ENCODE data around the gene BANK1. TPM values are rescaled to one million over a fixed set of nuclear protein-coding genes. Genes with fewer than 3 reads are reported as not detected.

The BANK1 gene
- total RNA-seq, 1 donor from 2014 or later = 0.12 TPM

GRCh38 chr4:102064747-102065442, 274.4 kb downstream of the BANK1 start:
- DNase-seq = no peak
- ATAC-seq = no peak
- intact Hi-C loops (cut with micrococcal nuclease) = no loop called here

GRCh38 chr4:102076622-102077021, 286.1 kb downstream of the BANK1 start:
- DNase-seq (no peak), ATAC-seq (no peak)
- intact Hi-C loops (cut with micrococcal nuclease) = no loop called here

- no peak for DNase-seq
- no peak for ATAC-seq
- intact Hi-C loops (cut with micrococcal nuclease) = no loop called here
Observed at GRCh38 chr4:102080184-102080583, 289.7 kb downstream of the BANK1 start.

GRCh38 chr4:102089850-102090621, 299.5 kb downstream of the BANK1 start:
- intact Hi-C loops (cut with micrococcal nuclease) = no loop called here
- DNase-seq (no peak), ATAC-seq (no peak)

GRCh38 chr4:102091656-102092055, 301.1 kb downstream of the BANK1 start:
- no peak for DNase-seq
- intact Hi-C loops (cut with micrococcal nuclease) = no loop called here
- no peak for ATAC-seq

GRCh38 chr4:102094481-102094880, 304.0 kb downstream of the BANK1 start:
- intact Hi-C loops (cut with micrococcal nuclease) = no loop called here
- ATAC-seq (no peak), DNase-seq (no peak)

- no peak for DNase-seq
- ATAC-seq = no peak
- intact Hi-C loops (cut with micrococcal nuclease) = no loop called here
Observed at GRCh38 chr4:102103368-102103767, 312.8 kb downstream of the BANK1 start.

GRCh38 chr4:102104278-102104677, 313.7 kb downstream of the BANK1 start:
- no peak for DNase-seq
- intact Hi-C loops (cut with micrococcal nuclease) = no loop called here
- no peak for ATAC-seq

- DNase-seq (no peak), ATAC-seq (no peak)
Observed at GRCh38 chr4:102105983-102106382, 315.5 kb downstream of the BANK1 start.

GRCh38 chr4:102114118-102114630, 323.6 kb downstream of the BANK1 start:
- ATAC-seq (no peak), DNase-seq (no peak)
- intact Hi-C loops (cut with micrococcal nuclease) = no loop called here

More at GRCh38 chr4:102105983-102106382, 315.5 kb downstream of the BANK1 start:
- intact Hi-C loops (cut with micrococcal nuclease) = no loop called here

GRCh38 chr4:102116121-102116520, 325.6 kb downstream of the BANK1 start:
- ATAC-seq (no peak), DNase-seq (no peak)
- intact Hi-C loops (cut with micrococcal nuclease) = no loop called here

GRCh38 chr4:102120846-102121245, 330.3 kb downstream of the BANK1 start:
- intact Hi-C loops (cut with micrococcal nuclease) = no loop called here
- DNase-seq (no peak), ATAC-seq (no peak)
